ENCODE data around the gene SND1.

DNA sequence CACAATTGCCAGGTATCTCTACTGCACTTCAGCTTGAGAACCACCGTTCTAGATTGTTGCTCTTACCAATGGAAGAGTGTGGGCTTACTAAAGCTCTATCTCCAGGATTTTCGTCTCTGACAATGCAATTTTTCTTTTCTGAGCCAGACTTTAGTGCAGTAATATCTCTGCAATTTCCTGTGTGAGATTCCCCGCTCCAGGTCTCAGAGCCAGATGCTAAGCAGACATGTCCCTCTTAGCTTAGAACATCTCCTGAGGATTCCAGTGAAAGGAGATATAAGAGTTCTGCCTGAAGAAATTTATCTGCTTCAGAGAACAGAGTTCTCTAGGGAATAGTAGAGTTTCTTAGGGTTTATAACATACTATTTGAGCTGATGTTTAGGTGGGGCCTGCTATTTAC is 82.0 kb downstream of the SND1 start:
- TF ChIP-seq, protein P1, sequence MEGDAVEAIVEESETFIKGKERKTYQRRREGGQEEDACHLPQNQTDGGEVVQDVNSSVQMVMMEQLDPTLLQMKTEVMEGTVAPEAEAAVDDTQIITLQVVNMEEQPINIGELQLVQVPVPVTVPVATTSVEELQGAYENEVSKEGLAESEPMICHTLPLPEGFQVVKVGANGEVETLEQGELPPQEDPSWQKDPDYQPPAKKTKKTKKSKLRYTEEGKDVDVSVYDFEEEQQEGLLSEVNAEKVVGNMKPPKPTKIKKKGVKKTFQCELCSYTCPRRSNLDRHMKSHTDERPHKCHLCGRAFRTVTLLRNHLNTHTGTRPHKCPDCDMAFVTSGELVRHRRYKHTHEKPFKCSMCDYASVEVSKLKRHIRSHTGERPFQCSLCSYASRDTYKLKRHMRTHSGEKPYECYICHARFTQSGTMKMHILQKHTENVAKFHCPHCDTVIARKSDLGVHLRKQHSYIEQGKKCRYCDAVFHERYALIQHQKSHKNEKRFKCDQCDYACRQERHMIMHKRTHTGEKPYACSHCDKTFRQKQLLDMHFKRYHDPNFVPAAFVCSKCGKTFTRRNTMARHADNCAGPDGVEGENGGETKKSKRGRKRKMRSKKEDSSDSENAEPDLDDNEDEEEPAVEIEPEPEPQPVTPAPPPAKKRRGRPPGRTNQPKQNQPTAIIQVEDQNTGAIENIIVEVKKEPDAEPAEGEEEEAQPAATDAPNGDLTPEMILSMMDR (IDR thresholded peaks at IDR 0.05; ENCODE audit: insufficient read depth, low read length): no peak
- no peak for TF ChIP-seq POLR2AphosphoS5 (IDR thresholded peaks at IDR 0.05; ENCODE audit: low read depth)
- no peak for TF ChIP-seq SPI1 (IDR thresholded peaks at IDR 0.05; ENCODE audit: borderline replicate concordance, low read depth)
- TF ChIP-seq GABPA (IDR thresholded peaks at IDR 0.05; ENCODE audit: low read depth): no peak

Data from HL-60 (cell line).